Stimulated activated CD8-positive, alpha-beta memory T cell treated with anti-CD3 and anti-CD28 coated beads, Interleukin-7, amount 100 ng/mL, for 48 hours (primary cell): ENCODE results near the gene ITGA11.
A peak's percentile ranks its signal among the peaks of the same experiment; 100 is the strongest.

ENCODE experiments used
- DNase-seq, 2 donors: peaks; one replicate each; pipeline ENCODE4 v3.0.0-alpha.2; 2020; ENCODE audit warnings: low read depth in 1 of 2; ENCODE audit errors: extremely low read depth in 1 of 2

ITGA11 gene

GRCh38 chr15:68360721-68361120 is 71.2 kb downstream of the ITGA11 start:
- DNase-seq = no peak

DNA sequence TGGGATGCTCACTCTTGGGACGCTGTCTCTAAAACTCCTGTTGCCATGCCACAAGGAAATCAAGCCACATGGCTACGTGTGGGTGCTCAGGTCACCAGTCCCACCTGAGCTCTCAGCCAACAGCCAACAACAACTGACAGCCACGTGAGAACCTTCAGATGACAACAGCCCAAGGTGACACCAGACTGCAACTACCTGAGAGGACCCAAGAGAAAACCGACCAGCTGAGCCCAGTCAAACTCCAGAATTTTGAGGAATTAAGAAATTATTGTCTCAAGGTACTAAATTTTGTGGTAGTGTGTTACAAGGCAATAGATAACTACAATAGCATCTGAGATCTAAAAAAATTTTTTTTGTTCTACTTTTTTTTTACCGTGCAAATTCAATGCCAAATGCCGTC is 75.2 kb downstream of the ITGA11 start:
- DNase-seq = no peak

GRCh38 chr15:68354923-68355322 is 77.0 kb downstream of the ITGA11 start:
- no peak for DNase-seq

- DNase-seq = no peak
These were observed 77.7 kb downstream of the ITGA11 start for GRCh38 chr15:68354268-68354667.

DNA sequence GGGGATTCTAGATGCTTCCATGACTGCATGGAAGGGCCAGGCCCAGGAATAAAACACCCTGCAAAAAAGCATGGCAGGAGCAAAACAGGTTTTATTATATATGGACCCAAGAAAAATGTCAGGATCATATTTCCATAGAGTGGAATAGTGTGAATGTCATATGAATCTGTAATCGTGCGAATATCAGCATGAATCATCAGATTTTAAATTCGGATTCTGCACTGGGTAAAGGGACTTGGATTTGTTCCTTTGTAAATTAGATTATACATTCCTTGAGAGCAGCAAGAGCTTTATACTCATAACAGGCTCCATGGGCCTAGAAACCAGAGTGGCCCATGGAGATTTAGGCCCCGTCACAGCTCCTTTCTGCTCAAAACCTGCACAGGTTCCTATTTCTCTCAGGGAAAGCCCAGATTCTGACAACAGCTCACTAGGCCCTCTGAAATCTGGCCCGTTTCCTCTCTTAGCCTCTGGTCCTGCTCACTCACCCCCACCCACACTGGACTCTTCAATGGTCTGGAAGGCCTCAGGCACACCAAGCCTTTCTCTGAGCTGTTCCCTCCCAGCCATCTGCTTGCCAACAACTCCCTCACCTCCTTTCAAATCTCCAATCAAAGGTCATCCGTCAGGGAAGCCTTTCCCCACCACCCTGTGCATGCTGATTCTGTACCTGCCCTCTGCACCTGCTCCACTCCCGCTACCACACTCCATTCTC is 78.4 kb downstream of the ITGA11 start:
- no peak for DNase-seq

- peak in 1 of 2 donors; percentile 11 for DNase-seq
These were observed 79.4 kb downstream of the ITGA11 start for GRCh38 chr15:68352401-68353062.

GRCh38 chr15:68349151-68349550 is 82.8 kb downstream of the ITGA11 start:
- DNase-seq = no peak

- no peak for DNase-seq
These were observed 83.4 kb downstream of the ITGA11 start for GRCh38 chr15:68348606-68349005.

GRCh38 chr15:68348081-68348480 is 83.9 kb downstream of the ITGA11 start:
- no peak for DNase-seq

DNA sequence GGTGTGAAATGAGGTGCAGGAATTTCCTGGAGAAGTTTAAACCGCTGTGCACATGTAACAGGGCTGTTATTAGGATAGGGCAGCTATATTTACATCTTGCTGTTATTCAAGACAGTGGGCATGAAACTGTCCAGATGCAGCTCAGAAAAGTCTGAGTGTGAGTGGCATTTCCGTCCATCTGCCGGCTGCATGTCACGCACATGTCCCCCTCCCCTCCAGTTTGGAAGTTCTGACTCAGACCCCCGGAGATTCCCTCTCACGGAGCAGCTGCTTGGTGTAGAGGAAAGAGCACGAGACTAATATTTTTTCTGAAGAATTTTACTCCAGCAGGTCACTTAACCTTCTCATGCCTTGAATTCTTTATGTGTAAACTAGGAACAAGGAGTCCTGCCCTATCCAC is 84.6 kb downstream of the ITGA11 start:
- no peak for DNase-seq

- no peak for DNase-seq
These were observed 85.0 kb downstream of the ITGA11 start for GRCh38 chr15:68346979-68347378.

DNA sequence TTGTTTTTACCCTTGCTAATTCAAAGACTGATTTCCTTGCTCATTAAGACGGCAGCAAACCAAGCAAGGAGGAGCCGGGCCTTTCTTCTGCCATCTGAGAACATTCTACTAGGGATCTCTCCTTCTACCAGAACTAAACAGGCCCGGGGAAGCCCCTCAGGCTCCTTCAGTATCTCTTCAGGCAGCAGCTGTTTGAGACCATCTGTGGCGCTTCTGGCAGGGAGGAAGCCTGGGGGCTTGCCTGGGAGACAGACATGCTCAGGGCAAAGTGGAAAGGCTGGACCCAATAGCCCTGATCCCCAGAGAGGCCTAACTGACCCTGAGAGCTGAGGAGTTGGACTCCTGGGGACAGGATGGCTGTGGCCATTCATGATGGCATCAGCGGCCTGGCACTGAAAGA is 86.5 kb downstream of the ITGA11 start:
- DNase-seq = no peak

DNA sequence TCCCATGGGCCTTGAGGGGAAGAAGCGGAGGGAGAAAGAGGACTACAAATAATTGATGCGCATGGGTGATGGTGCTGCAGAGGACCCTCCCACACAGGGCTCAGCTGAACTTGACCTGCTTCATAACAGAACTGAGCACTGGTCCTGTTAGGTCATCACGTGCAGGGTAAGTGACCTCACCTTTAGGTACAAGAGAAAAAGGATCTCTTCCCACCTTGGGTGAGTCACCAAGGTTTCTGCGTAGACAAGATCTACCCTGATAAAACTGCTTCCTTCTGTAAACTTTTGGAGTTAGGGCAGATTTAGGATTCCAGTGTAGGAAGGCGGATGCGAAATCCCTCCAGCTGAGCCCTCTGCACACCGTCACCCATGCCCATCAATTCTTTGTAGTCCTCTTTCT is 87.4 kb downstream of the ITGA11 start:
- DNase-seq = no peak

GRCh38 chr15:68343579-68344225 is 88.3 kb downstream of the ITGA11 start:
- DNase-seq = no peak

DNA sequence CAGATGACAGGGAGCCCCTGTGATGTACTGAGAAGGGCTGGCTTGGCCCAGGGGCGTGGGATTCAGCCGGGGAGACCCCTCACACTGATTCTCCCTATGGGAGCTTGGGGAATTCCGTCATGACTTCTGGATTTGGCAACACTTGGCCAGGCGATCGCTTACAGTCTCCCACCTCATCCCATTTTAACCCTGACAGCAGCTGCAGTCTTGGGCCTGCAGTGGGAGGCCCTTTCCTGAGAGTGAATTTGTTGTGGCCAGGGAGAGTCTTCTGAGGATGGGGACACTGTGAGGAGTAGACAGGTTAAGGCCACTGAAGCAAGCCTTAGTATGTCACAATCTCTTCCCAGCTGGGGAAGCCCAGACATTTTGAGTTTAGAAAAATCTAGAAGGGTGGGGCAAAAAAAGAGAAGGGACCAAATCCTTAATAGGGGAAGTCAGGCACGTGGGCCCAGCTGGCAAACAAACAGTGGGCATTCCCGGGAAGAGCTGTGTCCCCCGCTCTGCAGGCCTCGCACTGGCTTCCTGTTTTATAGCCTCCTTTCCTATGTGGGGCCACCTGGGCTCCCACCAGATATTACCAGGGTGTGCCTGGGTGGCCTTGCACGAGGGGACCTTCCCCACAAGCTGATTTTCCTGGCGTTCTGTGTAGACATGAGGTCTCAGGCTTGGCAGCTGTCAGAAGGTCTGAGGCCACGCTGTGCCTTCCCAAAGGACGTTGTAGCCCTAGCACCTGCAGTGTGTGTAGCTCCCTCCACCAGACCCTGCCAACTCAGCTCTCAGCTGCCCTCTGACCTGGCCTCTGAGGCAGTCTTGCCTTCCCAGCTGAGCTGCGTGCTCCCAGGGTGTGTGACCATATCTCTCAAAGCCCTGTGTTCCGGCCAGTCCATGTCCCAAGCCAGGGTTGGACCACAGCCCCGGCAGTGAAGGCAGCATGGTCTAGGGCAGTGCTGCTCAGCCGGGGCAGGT is 89.9 kb downstream of the ITGA11 start:
- no peak for DNase-seq

DNA sequence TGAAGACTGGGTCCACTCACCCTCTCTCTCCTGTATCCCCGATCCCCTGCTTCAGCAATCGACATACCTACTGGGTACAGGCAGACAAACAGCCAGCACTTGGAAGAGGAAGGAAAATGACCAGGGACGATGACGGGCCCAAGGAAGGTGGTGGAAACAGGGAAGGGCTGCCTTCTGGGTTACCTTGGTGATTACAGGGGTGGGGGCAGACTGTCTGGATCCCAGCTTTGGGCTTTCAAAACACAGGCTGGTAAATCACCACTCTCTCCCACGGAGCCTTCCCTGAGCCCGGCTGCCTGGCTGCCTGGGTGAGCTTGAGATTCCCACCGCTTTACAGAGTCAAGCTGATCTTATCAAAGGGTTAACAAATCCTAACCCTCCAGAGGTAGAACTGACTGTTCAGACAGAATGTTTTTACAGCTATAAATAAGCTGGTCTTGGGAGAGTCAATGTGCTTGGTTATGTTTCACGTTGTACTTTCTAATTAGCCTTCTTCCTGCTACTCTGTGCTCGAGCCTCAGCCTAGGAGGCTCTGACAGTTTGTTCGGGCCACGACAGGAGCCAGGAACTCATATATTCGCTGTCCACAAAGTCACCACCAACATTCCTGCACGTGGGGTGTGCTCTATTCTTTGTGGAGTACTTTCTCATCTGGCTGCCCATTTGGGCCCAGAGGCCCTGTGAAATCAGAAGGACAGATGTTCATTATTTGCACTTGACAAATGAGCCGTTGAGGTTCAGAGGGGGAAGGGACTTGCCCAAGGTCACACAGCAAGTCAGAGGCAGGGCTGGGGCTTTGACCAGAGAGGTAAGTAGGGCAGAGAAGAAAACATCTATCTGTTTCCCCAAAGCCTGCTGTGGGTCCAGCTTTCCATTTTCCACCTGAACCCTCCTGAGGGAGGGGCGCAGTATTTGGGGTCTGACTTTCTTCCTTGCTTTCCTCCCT is 91.0 kb downstream of the ITGA11 start:
- no peak for DNase-seq

- DNase-seq = no peak
These were observed 92.5 kb downstream of the ITGA11 start for GRCh38 chr15:68339481-68339880.

- no peak for DNase-seq
These were observed 94.1 kb downstream of the ITGA11 start for GRCh38 chr15:68337826-68338225.

GRCh38 chr15:68336516-68336915 is 95.4 kb downstream of the ITGA11 start:
- no peak for DNase-seq

DNA sequence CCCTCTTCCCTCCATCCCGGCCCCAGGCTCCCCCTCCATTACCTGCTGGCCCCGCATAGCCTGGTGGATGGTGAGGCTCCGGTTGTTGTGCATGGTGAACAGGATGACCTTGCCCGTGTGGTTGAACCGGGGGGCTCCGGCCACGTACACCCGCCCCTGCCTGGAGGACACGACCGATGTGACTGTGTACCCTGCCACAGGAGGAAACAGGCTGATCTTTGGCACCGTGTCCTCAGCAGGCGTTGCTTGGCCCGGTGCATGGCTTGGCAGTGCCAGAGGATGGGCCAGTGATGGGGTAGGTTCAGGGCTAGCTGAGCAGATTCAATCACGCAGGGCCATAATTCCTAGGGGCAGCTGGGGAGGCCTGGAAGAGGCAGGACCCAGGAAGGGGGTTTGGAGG is 96.3 kb downstream of the ITGA11 start:
- DNase-seq = no peak
